GM21786 (cell line): ENCODE measurements around the gene PAQR7.

ENCODE experiments used
- ATAC-seq: cut with Tn5 transposase; IDR thresholded peaks from one replicate; pipeline ENCODE4 v1.9.1; 2021; ENCODE audit not compliant: unreplicated experiment

PAQR7 gene, protein sequence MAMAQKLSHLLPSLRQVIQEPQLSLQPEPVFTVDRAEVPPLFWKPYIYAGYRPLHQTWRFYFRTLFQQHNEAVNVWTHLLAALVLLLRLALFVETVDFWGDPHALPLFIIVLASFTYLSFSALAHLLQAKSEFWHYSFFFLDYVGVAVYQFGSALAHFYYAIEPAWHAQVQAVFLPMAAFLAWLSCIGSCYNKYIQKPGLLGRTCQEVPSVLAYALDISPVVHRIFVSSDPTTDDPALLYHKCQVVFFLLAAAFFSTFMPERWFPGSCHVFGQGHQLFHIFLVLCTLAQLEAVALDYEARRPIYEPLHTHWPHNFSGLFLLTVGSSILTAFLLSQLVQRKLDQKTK

GRCh38 chr1:25875154-25875855 lies at the start of gene PAQR7:
PAQR7 (minus strand) TSS chr1:25875708; CDS start chr1:25863839, 11,869 bp downstream.
- ATAC-seq = peak; percentile 48

- ATAC-seq = no peak
Observed at GRCh38 chr1:25924454-25924853, 48.9 kb upstream of the PAQR7 start.

DNA sequence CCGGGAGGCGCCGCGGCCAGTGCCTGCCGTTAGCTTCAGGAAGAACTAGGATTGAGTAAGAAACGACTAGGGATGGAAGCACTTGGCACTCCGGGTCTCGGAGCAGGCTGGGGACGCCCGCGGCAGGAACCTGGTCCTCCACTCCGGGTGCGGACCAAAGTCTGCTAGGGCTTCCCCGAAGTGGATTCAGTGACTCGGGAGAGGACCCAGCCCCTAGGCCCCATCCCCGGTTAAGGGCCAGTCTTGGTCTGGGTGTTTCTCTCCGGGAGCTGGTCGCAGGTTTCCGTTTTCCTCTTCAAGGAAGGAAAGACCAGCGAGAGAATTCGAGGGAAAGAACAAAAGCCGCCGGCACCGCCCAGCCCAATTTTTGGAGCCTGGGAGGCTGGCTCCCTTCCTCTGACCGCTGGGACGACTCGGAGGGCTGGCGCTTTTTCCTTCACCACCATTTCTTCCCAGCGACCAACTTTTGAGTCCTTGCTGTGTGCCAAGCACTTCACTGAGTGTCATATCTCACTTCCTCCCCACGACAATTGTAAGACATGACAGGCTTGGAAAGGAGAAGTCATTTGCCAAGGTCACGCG lies 47.6 kb upstream of the PAQR7 start:
- ATAC-seq = no peak

DNA sequence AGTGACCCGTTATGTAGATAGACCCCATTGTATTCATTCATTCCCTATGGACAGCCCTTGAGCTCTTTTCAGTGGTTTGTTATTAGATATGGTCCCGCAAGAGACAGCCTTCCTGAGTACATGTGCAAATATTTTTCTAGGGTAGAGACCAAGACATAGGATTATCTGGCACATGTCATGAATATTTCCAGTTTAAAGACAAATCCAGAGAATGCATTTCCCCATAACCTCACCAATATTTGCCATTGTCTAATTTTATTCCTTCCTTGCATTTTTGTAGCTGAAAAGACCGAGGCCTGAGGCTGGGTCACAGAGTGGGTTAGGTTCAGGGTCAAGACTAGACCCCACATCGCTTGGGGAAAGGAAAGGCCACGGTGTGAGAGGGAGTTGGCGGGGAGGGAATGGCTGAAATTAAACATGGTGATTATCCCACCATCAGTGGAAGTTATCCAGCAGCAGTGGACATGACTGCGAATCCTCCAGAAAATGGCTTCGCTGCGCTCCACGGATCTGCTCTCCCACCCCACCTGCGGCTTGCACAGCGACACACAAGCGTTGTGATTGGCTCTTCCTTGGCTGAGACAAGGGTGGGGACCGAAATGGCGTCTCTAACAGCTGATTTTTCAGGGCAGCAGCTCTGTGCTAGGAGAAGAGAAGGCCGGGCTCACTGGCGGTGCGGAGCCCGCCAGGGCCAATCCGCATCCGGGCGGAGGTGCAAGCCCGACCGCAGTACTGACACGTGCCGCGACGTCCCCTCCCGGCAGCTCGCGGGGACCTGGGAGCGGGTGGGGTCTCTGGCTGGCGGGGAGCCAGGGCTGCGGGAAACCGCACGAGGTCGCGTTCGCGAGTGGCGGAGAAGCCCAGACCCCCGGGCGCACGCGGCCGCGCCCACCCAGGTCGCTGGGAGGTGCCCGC lies 46.8 kb upstream of the PAQR7 start:
- ATAC-seq = no peak

DNA sequence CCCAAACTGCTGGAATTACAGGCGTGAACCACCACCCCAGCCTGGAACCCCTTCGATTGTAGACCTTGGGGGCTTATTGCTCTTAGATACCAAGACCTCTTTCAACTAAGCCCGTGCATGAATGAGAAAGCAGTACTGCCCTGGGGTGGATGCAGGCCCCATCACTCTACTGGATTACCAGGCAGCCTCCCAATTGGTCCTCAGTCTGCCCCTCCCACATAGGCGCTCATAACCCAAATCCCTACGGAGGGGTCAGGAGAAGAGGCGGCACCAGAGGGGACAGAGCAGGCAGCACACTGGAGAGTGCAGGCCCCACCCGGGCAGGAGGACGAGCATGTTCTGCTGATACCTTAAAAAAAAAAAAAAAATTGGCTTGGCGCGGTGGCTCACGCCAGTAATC lies 43.1 kb upstream of the PAQR7 start:
- no peak for ATAC-seq

DNA sequence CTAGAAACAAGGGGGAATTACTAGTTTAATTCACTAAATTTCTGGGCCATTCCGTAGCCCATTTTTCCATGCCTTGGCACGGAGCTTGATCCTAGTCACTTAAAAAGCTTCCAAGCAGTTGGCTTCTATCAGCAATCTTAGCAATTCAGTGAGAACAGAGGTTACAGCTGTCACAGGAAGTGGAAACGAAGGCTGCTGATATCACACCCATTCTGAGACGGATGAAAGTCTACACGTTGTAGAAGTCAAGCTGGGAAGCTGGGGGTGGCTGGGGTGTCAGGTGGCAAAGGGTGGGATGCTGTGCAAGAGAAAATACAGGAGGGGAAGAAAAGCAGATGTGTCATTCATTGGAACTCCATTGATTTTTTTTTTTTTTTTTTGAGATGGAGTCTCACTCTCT lies 42.5 kb upstream of the PAQR7 start:
- no peak for ATAC-seq

GRCh38 chr1:25916460-25916859 lies 41.0 kb upstream of the PAQR7 start:
- no peak for ATAC-seq

GRCh38 chr1:25914074-25914995 lies 38.8 kb upstream of the PAQR7 start:
- no peak for ATAC-seq

DNA sequence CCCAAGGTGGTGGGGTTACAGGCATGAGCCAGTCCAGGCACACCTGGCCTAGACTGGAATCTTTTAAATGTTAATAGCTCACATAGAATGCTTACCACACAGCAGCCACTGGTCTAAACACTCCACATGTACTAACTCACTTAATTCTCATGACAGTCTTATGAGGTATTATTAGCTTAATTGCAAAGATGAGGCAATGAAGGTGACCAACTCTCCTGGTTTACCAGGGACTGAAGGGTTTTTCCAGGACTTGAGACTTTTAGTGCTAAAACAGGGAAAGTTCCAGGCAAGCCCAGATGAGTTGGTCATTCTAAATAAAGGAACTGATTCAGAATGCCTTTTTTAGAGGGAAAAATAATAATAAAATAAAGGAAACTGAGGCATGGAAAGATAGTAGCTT lies 37.7 kb upstream of the PAQR7 start:
- ATAC-seq = no peak

DNA sequence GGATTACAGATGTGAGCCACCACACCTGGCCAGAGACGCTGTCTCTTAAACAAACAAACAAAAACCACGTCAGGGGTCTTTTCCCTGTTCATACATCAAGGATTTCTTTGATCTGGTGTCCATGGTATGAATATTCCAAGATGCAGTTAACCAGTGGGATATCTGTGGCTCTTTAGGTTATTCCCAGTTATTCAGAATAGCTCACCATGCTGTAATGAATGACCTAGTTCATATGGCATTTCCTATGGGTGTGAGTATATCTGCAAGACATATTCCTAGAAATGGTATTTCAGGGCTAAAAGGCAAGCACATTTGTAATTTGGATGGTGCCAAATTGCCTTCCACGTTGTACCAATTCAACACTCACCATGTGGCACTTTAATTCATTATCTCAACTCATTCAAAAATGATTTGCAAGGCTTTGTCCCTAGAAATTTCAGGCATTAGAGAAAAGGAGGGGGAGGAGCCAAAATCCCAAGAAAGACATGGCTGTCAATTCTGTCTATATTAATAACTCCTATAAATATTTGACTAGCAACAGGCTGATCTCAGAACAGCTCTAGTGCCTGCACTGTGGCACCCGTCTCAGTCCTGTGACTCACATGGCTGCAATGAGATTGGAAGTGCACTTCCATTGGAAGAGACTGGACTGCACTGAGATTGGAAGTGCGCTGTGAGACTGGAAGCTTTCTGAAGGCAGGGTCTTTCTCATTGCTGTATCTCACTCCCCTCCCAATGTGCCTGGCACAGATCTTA lies 36.7 kb upstream of the PAQR7 start:
- ATAC-seq = no peak

DNA sequence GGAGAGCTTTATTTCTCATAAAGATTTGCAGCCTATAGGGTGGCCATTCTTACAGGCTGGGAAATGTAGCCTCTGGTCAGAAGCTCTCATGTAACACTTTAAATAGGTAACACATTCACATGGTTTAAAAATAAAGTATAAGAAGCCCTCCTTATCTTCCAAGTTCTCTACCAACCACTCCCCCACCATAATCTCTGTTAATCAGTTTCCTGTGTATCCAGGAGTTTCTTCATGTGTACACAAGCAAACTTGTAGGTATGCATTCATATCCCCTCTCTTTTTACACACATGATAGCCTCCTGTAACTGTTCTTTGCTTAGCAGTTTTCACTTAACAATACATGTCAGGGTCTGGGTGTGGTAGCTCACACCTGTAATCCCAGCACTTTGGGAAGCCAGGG lies 35.7 kb upstream of the PAQR7 start:
- ATAC-seq = no peak

DNA sequence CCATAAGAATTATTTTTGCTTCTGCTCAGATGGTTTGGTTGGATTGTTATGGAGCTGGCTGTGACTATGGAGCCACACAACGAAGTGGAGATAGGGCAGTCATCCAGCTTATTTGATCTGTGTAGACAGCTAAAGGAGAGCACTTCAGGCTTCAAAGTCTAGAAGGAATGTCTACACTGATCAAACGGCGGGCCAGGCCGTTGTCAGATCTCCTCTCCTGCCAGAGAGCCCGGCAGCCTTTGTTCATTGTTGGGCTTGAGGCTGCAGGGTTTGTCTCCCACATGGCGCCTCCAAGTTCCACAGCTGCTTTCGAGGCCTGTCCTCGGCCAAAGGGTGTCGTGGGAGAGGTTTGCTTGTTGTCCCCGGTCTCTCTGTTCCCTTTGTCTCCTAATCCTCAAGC lies 33.5 kb upstream of the PAQR7 start:
- ATAC-seq = no peak

GRCh38 chr1:25908161-25908560 lies 32.7 kb upstream of the PAQR7 start:
- no peak for ATAC-seq

DNA sequence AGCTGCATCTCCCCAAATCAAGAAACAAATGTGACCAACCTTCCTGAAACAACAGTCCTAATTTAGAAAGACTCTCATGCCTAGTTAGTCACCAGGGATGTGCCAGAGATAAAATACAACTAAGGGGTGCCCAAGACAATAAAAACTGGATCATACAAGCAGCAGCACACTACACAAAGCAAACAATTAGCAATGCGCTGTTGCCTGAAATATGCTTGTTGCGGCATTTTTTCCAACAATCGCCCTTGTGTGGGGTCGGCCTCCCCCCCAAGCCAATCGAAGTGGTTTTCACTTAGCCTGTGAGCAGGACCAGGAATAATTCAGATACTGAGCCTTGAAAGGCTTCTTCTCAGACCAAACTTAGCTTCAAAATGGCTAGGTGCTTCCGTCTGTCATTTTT lies 32.1 kb upstream of the PAQR7 start:
- ATAC-seq = no peak

GRCh38 chr1:25906644-25907300 lies 31.3 kb upstream of the PAQR7 start:
- no peak for ATAC-seq

DNA sequence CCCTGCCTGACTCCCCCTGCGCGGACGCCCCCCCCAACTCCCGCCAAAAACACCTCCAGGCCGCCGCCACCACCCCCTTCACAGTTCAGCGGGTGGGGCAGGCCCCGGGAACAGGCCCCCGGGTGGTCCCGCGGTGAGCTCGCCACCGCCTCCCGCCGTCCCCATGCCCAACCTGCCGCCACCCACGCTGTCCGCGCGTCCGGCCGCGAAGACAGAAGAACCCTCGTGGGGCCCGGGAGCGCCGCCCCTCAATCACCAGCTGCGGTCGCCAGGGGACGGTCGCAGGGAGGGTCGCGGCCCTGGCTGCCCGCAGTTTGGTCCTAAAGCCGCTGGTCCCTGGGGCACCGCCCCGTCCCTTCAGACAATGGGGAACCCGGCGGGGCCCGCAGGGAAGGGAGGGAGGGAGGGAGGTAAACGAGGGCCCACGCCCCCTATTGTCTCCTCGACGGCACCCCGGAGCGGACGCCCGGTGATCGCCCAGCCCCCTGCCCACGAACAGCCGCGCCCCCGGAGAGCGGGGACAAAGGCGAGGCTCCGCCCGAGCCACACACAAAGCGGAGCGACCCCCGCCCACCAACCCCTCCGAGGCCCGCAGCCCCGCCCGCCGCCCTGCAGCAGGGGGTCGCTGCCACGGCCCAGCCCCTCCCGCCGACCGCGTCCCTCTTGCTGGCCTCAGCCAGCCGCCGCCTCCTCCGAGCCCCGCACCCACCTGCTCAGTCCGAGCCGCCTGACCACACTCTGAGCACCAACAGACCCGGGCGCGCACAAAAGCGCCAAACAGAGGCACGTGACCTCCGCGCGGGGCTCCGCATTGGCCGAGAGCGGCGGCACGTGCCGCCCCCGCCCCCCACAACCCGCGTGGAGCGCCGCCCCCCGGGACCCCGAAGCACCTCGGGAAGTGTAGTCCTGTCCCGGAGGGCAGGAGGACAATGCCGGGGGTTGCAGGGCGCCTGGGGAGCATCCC lies 30.5 kb upstream of the PAQR7 start, which contains the start of gene STMN1:
Gene STMN1 (minus strand): TSS at position 740 of the 964 bp plus-strand sequence. CDS start 1,743 bp downstream, outside the sequence.
- peak; percentile 60 for ATAC-seq

DNA sequence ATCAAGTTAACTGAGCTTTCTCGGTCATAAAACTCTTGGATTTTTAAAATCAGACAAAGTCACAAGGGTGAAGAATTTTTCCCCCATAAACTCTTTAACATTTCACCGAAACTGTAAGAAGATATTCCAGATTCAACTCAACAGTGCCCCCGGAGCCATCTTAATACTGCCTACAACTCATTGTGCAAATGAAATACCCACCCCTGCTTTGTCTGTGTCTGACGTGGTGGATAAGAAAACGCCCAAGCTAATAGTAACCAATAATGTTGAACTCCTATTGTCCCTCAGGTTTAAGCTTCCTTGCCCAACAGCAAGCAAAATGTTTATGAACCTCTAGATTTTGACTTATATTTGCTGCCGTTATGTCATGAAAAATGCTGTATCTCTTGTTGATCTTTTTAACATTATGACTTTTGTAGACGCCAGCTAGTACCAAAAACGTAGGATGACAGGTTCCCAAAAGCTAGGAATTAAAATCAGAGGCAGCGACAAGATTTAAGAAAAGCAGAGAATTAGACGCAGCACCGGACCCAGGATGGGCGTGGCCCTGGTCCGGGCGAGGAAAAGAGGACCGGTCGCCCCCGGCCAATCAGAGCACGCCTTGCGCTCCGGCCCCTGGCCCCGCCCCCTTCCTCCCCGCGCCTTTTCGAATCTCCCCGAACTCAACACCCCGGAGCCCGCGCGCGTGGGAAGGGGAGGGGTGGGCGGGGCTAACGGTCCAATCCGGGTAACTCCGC lies 29.6 kb upstream of the PAQR7 start:
- peak; percentile 77 for ATAC-seq
